ENCODE data around the gene DUSP22. TPM values are rescaled to one million over a fixed set of nuclear protein-coding genes. Genes with fewer than 3 reads are reported as not detected.

DUSP22 gene
- total RNA-seq, 1 experiment from 2014 or later: 16.0 TPM

- no peaks in the 10 kb centered on the region for H3K36me3 ChIP-seq (ENCODE audit: insufficient read depth, low read length, poor library complexity, severe bottlenecking)
- H3K27me3 ChIP-seq (replicated peaks; ENCODE audit: insufficient read depth, low read depth, low read length, poor library complexity): no peaks in the 10 kb centered on the region
- H3K4me1 ChIP-seq (ENCODE audit: insufficient read depth, low read length, poor library complexity, severe bottlenecking): no peaks in the 10 kb centered on the region
- no peak for DNase-seq (ENCODE audit: low spot score)
- no peak overlapping the region for H3K4me3 ChIP-seq (ENCODE audit: low read depth, low read length, poor library complexity, severe bottlenecking)
- ChIA-PET POLR2A (ENCODE audit: low non-redundant PET) (no interaction called here), CTCF (no interaction called here)
- BruUV-seq (replicated peaks): no TSS peak
- intact Hi-C loops (cut with micrococcal nuclease; ENCODE audit: unreplicated experiment): no loop called here
- TF ChIP-seq CTCF (conservative IDR thresholded peaks at IDR 0.05; ENCODE audit: low read depth, low read length) (no peak), EZH2 (IDR thresholded peaks at IDR 0.05; ENCODE audit: borderline replicate concordance, low read depth, low read length, poor library complexity, severe bottlenecking) (no peak)
- H3K9me3 ChIP-seq (ENCODE audit: low read depth, low read length, poor library complexity, severe bottlenecking): no peaks in the 10 kb centered on the region
- no peak overlapping the region for H3K27ac ChIP-seq (ENCODE audit: low read depth, low read length, poor library complexity, severe bottlenecking)
Observed at GRCh38 chr6:326896-327537, 34.7 kb downstream of the DUSP22 start.

GRCh38 chr6:327538-328116, 35.3 kb downstream of the DUSP22 start:
- intact Hi-C loops (cut with micrococcal nuclease; ENCODE audit: unreplicated experiment): no loop called here
- TF ChIP-seq EZH2 (IDR thresholded peaks at IDR 0.05; ENCODE audit: borderline replicate concordance, low read depth, low read length, poor library complexity, severe bottlenecking) (no peak), CTCF (conservative IDR thresholded peaks at IDR 0.05; ENCODE audit: low read depth, low read length) (no peak)
- H3K4me3 ChIP-seq (ENCODE audit: low read depth, low read length, poor library complexity, severe bottlenecking): no peak overlapping the region
- no peak overlapping the region for H3K27ac ChIP-seq (ENCODE audit: low read depth, low read length, poor library complexity, severe bottlenecking)
- POLR2A ChIA-PET (ENCODE audit: low non-redundant PET): no interaction called here
- CTCF ChIA-PET: no interaction called here
- H3K4me1 ChIP-seq (ENCODE audit: insufficient read depth, low read length, poor library complexity, severe bottlenecking): no peaks in the 10 kb centered on the region
- no peaks in the 10 kb centered on the region for H3K27me3 ChIP-seq (replicated peaks; ENCODE audit: insufficient read depth, low read depth, low read length, poor library complexity)
- DNase-seq (ENCODE audit: low spot score): no peak
- H3K36me3 ChIP-seq (ENCODE audit: insufficient read depth, low read length, poor library complexity, severe bottlenecking): no peaks in the 10 kb centered on the region
- H3K9me3 ChIP-seq (ENCODE audit: low read depth, low read length, poor library complexity, severe bottlenecking): no peaks in the 10 kb centered on the region
- BruUV-seq (replicated peaks): no TSS peak

- ChIA-PET CTCF (no interaction called here), POLR2A (ENCODE audit: low non-redundant PET) (no interaction called here)
- intact Hi-C loops (cut with micrococcal nuclease; ENCODE audit: unreplicated experiment): no loop called here
- BruUV-seq (replicated peaks): no TSS peak
- Histone ChIP-seq H3K4me3 (ENCODE audit: low read depth, low read length, poor library complexity, severe bottlenecking) (no peak overlapping the region), H3K9me3 (ENCODE audit: low read depth, low read length, poor library complexity, severe bottlenecking) (no peaks in the 10 kb centered on the region), H3K36me3 (ENCODE audit: insufficient read depth, low read length, poor library complexity, severe bottlenecking) (no peaks in the 10 kb centered on the region), H3K4me1 (ENCODE audit: insufficient read depth, low read length, poor library complexity, severe bottlenecking) (no peaks in the 10 kb centered on the region), H3K27me3 (replicated peaks; ENCODE audit: insufficient read depth, low read depth, low read length, poor library complexity) (no peaks in the 10 kb centered on the region), H3K27ac (ENCODE audit: low read depth, low read length, poor library complexity, severe bottlenecking) (no peak overlapping the region)
- TF ChIP-seq EZH2 (IDR thresholded peaks at IDR 0.05; ENCODE audit: borderline replicate concordance, low read depth, low read length, poor library complexity, severe bottlenecking) (no peak), CTCF (conservative IDR thresholded peaks at IDR 0.05; ENCODE audit: low read depth, low read length) (no peak)
- DNase-seq (ENCODE audit: low spot score): peak; percentile 23
Observed at GRCh38 chr6:328136-328670, 35.9 kb downstream of the DUSP22 start.
